Panc1 (cell line): Measurements from ENCODE around the gene ZNF600.

Source experiments
- POLR2AphosphoS5 ChIP-seq: IDR thresholded peaks from 2 replicates; pipeline ENCODE4 v1.6.1; 2012; ENCODE audit warnings: mild to moderate bottlenecking, low read depth, low read length, moderate library complexity
- TF ChIP-seq, protein P1 (sequence below): fragments of 450-650 bp; IDR thresholded peaks from 2 replicates; pipeline ENCODE4 v1.5.1; 2017; ENCODE audit warnings: mild to moderate bottlenecking
- TF ChIP-seq, protein P2 (sequence below), 2 experiments: IDR thresholded peaks; 2 replicates each; pipeline ENCODE4 v1.6.1; 2011 to 2012; ENCODE audit warnings: low read depth in 2 of 2, control low read depth in 1 of 2, low read length in 1 of 2, mild to moderate bottlenecking in 1 of 2, moderate library complexity in 1 of 2; ENCODE audit not compliant: insufficient read depth in 1 of 2

DNA sequence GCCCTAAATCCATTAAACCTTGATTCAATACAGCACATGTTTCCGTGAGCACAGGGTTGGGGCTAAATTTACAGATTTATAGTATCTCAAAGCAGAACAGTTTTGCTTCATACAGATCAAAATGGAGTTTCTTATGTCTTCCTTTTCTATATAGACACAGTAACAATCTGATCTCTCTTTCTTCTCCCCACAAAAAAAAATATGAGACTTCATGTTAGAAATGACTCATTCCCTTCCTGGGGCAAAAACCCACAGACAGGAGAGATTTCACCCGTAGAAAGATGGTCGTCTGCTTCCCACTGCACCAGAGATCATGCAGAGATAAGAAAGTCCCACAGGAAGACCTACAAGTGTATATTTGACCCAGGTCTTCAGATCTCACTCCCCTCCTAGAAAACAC lies 44.1 kb downstream of the ZNF600 start:
- TF ChIP-seq, protein P1, sequence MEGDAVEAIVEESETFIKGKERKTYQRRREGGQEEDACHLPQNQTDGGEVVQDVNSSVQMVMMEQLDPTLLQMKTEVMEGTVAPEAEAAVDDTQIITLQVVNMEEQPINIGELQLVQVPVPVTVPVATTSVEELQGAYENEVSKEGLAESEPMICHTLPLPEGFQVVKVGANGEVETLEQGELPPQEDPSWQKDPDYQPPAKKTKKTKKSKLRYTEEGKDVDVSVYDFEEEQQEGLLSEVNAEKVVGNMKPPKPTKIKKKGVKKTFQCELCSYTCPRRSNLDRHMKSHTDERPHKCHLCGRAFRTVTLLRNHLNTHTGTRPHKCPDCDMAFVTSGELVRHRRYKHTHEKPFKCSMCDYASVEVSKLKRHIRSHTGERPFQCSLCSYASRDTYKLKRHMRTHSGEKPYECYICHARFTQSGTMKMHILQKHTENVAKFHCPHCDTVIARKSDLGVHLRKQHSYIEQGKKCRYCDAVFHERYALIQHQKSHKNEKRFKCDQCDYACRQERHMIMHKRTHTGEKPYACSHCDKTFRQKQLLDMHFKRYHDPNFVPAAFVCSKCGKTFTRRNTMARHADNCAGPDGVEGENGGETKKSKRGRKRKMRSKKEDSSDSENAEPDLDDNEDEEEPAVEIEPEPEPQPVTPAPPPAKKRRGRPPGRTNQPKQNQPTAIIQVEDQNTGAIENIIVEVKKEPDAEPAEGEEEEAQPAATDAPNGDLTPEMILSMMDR: no peak
- TF ChIP-seq POLR2AphosphoS5: no peak
- TF ChIP-seq, protein P2, sequence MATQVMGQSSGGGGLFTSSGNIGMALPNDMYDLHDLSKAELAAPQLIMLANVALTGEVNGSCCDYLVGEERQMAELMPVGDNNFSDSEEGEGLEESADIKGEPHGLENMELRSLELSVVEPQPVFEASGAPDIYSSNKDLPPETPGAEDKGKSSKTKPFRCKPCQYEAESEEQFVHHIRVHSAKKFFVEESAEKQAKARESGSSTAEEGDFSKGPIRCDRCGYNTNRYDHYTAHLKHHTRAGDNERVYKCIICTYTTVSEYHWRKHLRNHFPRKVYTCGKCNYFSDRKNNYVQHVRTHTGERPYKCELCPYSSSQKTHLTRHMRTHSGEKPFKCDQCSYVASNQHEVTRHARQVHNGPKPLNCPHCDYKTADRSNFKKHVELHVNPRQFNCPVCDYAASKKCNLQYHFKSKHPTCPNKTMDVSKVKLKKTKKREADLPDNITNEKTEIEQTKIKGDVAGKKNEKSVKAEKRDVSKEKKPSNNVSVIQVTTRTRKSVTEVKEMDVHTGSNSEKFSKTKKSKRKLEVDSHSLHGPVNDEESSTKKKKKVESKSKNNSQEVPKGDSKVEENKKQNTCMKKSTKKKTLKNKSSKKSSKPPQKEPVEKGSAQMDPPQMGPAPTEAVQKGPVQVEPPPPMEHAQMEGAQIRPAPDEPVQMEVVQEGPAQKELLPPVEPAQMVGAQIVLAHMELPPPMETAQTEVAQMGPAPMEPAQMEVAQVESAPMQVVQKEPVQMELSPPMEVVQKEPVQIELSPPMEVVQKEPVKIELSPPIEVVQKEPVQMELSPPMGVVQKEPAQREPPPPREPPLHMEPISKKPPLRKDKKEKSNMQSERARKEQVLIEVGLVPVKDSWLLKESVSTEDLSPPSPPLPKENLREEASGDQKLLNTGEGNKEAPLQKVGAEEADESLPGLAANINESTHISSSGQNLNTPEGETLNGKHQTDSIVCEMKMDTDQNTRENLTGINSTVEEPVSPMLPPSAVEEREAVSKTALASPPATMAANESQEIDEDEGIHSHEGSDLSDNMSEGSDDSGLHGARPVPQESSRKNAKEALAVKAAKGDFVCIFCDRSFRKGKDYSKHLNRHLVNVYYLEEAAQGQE (IDR thresholded peaks at IDR 0.05; ENCODE audit: insufficient read depth in 1 of 2, low read depth in 2 of 2, low read length in 1 of 2): no peak
